HG02943 (cell line): ENCODE data around the gene CRTAC1.

Source experiments
- ATAC-seq: cut with Tn5 transposase; IDR thresholded peaks from one replicate; pipeline ENCODE4 v1.9.1; 2021; ENCODE audit warnings: mild to moderate bottlenecking, low read depth, moderate library complexity; ENCODE audit not compliant: unreplicated experiment

The CRTAC1 gene

GRCh38 chr10:98031440-98031839, 1.0 kb upstream of the CRTAC1 start:
- no peak for ATAC-seq

GRCh38 chr10:98030991-98031431, 590 bp upstream of the CRTAC1 start:
- ATAC-seq: no peak

- no peak for ATAC-seq
Observed at GRCh38 chr10:98029149-98030092, 1.0 kb downstream of the CRTAC1 start.

- no peak for ATAC-seq
Observed at GRCh38 chr10:98028168-98028770, 2.2 kb downstream of the CRTAC1 start.

DNA sequence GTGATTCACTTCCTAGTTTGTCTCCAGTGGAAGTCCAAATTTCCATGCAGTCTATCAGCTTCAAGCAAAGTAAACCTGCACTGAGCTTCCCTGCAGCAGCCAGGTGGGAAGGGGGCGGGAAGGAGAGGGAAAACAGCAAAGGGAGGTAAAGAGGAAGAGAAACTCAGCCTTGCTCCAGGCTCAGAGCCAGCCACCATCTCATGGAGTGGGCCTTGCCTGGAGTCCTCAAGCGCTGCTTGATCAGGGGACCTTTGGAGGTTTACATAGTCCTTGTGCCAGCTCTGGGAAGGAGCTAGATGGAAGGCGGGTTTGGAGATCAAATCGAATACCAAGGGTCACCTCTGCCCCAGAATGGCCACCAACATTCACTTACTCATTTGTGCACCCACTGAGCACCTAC, 7.4 kb downstream of the CRTAC1 start:
- ATAC-seq: no peak

GRCh38 chr10:98020784-98021183, 9.6 kb downstream of the CRTAC1 start:
- no peak for ATAC-seq

DNA sequence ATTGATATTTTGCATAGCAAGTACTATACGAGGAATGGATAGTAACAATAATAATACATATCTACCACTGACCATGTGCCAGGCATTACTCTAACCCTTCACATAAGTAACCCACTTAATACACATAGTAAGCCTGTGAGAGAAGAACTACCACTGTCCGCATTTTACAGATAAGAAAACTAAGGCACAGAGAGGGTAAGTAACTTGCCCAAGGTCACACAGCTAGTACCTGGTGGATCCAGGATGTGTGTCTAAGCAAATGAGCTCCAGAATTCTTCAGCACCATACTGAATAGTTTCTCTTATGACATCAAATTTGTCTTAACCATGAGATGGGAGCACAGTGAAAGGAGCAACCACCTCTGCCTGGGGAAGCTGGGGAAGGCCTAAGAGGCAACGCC, 10.2 kb downstream of the CRTAC1 start:
- ATAC-seq: no peak

DNA sequence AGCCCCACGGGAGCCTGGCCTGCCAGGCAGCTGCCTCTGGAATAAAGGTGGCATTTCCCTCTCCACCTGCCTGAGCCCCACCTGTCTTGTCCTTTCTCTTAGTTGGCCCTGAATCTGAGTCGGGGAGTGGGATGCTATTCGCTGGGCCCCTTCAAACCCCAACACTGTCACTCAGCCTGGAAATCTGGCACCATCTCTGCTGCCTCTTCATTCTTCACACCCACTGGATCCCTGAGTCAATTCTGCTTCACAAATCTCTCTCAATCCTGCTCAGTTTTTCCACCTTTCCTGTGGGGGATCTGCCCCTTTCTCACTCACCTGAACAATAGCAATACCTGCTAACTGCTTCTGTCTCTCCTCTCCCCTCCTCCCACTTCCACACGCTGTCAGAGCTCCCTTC, 10.6 kb downstream of the CRTAC1 start:
- no peak for ATAC-seq

DNA sequence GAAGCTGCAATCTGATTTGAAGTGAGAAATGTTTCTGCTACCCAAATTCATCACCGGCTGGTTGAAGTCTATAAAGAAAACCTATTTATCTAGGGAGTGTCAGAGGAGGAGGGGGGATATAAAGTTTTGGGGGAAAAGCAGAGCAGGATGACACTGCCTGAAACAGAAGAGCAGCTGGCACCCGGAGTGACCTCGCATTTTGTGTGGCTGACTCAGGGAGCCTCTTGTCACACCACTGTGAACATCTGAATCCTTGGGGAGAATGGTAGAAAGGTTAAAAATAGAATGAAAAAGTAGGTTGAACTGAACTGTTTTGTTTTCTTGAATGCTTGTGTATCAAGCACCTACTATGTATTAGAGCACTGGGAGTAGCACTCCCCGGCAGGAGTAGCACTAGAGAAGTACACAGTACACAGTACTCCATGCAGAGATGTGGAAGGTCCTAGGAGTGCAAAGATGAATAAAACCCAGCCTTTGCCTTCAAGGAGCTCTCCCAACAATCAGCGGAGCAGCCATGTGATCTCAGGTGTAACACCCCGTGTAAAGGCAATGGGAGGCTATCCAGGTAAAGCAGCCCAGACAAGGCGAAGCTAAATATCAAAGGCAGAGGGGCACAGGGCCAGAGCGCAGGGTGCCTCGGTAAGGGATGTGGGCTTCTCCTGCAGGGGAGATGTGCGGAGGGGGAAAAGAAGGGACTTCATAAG, 13.5 kb downstream of the CRTAC1 start:
- ATAC-seq: no peak

GRCh38 chr10:98013776-98014175, 16.6 kb downstream of the CRTAC1 start:
- ATAC-seq: no peak

GRCh38 chr10:98013122-98013521, 17.3 kb downstream of the CRTAC1 start:
- no peak for ATAC-seq

GRCh38 chr10:98012644-98013043, 17.8 kb downstream of the CRTAC1 start:
- ATAC-seq: no peak

- ATAC-seq: no peak
Observed at GRCh38 chr10:98010939-98011685, 19.3 kb downstream of the CRTAC1 start.

DNA sequence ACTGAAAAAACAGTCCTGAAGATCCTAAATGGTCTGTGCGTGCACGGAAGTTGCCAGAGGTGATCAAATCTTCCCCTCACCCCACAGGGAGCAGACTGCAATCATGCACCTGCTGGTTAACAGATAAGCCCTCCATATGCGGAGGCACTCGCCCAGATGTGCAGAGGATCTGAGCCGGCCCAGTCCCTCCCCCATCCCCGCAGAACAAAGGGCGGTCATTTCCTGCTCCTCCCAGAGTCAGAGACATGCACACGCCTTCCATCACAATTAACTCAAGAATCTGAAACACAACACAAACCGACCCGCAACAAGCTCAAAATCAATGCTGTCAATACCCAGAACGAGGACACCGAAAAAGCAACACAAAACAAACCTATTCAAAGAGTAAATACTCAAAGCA, 24.2 kb downstream of the CRTAC1 start:
- ATAC-seq: no peak

DNA sequence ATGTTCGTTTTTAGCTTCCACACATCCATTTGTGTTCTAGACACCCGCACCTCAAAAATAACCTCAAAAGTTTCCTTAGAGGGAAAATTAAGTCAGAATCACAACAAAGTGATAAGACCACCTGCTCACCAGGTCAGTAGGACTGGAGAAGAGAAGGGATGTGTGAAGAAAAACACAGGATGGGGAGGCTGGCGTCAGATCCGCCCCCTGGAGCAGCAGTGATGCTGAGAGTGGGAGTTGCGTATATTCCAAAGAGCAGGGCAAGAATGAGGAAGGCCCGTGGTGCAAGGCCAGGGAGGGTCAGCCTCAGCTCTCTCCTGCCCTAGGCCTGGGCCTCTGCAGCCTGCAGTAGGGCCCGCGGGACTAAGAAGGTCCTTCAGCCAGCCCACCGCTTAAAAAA, 28.7 kb downstream of the CRTAC1 start:
- no peak for ATAC-seq

DNA sequence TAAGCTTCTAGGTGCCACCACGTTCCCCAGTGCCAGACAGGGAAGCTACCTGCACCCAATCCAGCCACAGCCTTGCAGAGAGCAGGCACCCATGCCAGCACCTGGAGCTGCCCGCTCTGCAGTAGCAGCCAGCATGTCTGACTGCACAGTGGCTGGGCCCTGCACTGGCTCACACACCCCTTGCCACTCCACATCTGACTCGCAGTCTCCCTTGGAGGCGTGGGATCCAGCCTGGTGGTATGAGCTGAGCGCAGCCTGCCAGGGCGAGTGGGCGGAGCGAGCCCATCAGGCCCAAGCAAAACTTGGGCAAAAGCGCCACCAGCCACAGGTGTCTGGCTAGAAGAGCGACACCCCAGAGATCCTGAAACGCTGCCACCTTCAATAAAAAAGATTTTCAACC, 30.1 kb downstream of the CRTAC1 start:
- no peak for ATAC-seq

DNA sequence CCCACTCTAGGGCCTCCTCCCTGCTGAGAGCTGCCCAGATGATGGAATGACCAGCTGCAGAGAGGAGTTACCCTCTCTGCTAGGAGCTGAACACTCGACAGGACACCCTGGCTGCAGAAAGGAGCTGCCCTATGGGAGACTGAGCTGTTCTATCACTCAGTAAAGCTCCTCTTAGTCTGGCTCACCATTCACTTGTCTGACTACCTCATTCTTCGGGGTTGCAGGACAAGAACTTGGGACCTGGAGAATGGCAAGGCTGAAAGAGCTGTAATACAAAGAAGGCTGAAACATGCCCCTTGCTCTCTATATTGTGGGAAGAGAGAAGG, 30.5 kb downstream of the CRTAC1 start:
- no peak for ATAC-seq

DNA sequence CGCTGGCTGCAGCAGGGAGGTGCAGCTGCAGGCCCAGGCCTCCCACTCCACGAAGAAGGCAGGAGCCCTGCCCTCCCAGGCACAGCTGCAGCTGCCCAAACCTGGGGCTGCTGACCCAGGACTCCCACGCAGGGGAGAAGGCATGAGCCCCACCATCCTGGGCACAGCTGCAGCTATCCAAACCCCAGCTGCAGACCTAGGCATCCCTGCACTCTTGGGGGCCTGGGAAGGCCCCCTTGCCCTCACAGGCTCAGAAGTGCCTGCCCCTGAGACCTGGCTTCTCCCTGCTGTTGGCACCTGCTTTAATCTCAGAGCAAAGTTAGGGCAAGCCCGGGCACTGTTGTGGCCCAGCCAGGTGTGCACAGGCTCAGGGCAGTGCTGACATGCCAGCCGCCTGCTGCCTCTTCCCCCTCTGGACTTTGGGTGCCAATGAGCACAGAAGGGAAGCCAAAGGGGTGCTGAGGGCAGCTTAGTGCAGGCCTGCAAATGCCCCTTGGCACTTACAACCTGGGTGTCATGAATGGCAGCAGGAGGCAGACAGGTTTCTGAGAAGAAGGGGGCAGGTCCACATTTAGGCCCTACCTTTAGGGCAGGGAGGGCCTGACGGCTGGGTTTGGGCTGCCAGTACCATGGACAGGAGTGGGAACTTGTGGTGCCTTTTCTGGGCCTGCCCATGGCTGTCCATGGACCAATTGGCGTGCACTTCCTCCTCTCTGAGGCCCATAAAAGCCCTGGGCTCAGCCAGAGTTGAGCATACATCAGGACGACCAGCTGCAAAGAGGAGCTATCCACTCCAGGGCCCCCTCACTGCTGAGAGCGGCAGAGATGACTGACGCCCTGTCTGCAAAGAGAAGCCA, 31.1 kb downstream of the CRTAC1 start:
- no peak for ATAC-seq

DNA sequence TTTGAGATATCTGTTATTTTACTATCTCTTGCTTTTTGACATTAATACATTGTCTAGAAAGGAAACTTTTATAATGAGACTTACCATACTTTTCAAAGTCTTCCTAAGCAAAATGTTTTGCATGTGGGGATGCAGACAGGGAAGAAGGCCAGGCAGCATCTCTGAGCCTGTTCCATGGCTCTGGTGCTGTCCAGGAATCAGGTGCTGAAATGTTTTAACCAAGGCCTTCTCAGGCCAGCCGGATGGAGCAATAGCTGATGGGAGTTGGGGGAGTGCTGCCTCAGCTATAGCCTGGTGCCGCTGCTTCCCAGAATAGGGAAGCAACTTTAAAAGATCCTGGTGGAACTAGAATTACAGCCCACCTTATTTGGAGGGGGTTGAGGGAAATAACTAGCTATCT, 38.5 kb downstream of the CRTAC1 start:
- ATAC-seq: no peak

DNA sequence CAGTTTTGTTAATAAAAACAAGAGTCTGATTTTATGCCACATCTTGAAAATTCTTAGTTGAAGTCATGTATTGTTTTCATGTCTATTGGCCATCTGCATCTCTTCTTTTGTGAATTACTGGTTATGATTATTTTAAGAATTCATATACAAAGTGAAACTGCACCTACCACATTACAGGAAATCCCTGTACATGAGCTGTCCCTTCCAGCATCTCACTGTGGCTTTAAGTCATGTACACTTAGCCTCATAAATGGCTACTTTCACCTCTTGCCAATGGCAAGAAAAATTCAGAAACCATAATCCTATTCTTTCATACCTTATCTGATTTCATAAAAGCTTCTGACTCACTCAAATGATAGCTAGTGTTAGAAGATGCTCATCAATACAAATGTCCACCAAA, 48.6 kb downstream of the CRTAC1 start:
- no peak for ATAC-seq
